Central memory CD4-positive, alpha-beta T cell (primary cell): ENCODE data around the gene SMO.
"Not testable (repeated sequence)": the region's sequence is repeated elsewhere in the genome, so short reads cannot be mapped to it uniquely, and the experiment has no call there.

Experiments used
- DNase-seq: peaks from one replicate; pipeline ENCODE4 v3.0.0; 2022

Gene SMO

GRCh38 chr7:129209067-129209926 is 20.9 kb downstream of the SMO start:
- no peak for DNase-seq

GRCh38 chr7:129210256-129210988 is 22.0 kb downstream of the SMO start:
- DNase-seq, result peak; percentile 27

- DNase-seq, result no peak
These were observed 22.5 kb downstream of the SMO start for GRCh38 chr7:129210989-129211312.

- no peak for DNase-seq
These were observed 23.7 kb downstream of the SMO start for GRCh38 chr7:129212126-129212525.

GRCh38 chr7:129212596-129212995 is 24.2 kb downstream of the SMO start:
- no peak for DNase-seq

GRCh38 chr7:129213828-129214227 is 25.4 kb downstream of the SMO start:
- no peak for DNase-seq

- DNase-seq, result not testable (repeated sequence)
These were observed 27.3 kb downstream of the SMO start for GRCh38 chr7:129215691-129216090.

GRCh38 chr7:129216101-129216715 is 27.8 kb downstream of the SMO start:
- not testable (repeated sequence) for DNase-seq

- not testable (repeated sequence) for DNase-seq
These were observed 28.5 kb downstream of the SMO start for GRCh38 chr7:129216821-129217416.

- peak; percentile 66 for DNase-seq
These were observed 30.2 kb downstream of the SMO start for GRCh38 chr7:129218514-129219062.

- not testable (repeated sequence) for DNase-seq
These were observed 30.7 kb downstream of the SMO start for GRCh38 chr7:129219166-129219565.

GRCh38 chr7:129222064-129222463 is 33.6 kb downstream of the SMO start:
- DNase-seq, result no peak

- peak; percentile 94 for DNase-seq
These were observed 36.1 kb downstream of the SMO start, which contains the start of gene AHCYL2 for GRCh38 chr7:129224251-129225205. Gene AHCYL2 (plus strand): TSS chr7:129225030.

GRCh38 chr7:129225206-129225930 is 36.9 kb downstream of the SMO start:
- peak; percentile 48 for DNase-seq

GRCh38 chr7:129225931-129226572 is 37.6 kb downstream of the SMO start:
- no peak for DNase-seq

GRCh38 chr7:129227646-129228578 is 39.5 kb downstream of the SMO start:
- no peak for DNase-seq

- no peak for DNase-seq
These were observed 40.2 kb downstream of the SMO start for GRCh38 chr7:129228633-129229032.

- DNase-seq, result no peak
These were observed 43.2 kb downstream of the SMO start for GRCh38 chr7:129231666-129232065.

GRCh38 chr7:129238546-129238945 is 50.1 kb downstream of the SMO start:
- no peak for DNase-seq
